ENCODE results near the gene NPTX1. TPM values are rescaled to one million over a fixed set of nuclear protein-coding genes. Genes with fewer than 3 reads are reported as not detected.

Gene NPTX1
- total and polyA plus RNA-seq, 9 of the 15 experiments (the other 6 are each of a cell fraction or from before 2014, with no cell fraction given) = 0.04 TPM; not detected in 8

GRCh38 chr17:80473701-80474100 is 2.7 kb downstream of the NPTX1 start (continued):
- TF ChIP-seq PATZ1 (CRISPR knock-in tag; IDR thresholded peaks at IDR 0.05; ENCODE audit: borderline replicate concordance) = no peak
- no peak for TF ChIP-seq ZNF436 (CRISPR knock-in tag; IDR thresholded peaks at IDR 0.05)

- no peak for ATAC-seq
- Histone ChIP-seq H3K36me3 (ENCODE audit: control insufficient read depth, insufficient read depth, low read length) (no peaks in the 10 kb centered on the region), H3K4me1 (replicated peaks in 1 of 2; ENCODE audit: control insufficient read depth in 2 of 2, insufficient read depth in 2 of 2, low read length in 2 of 2) (peaks cover 0 to 38% of the 10 kb centered on the region in 2 experiments; a peak in 2 of 5 replicates), H2AFZ (ENCODE audit: low read depth, low read length) (no peak overlapping the region), H3K27ac (ENCODE audit: extremely low read depth, low read depth, low read length) (no peak overlapping the region), H3K4me2 (ENCODE audit: insufficient read depth, low read length) (no peak overlapping the region), H3K27me3 (ENCODE audit: control insufficient read depth in 2 of 2, insufficient read depth in 2 of 2, low read length in 2 of 2) (peaks cover 66 to 98% of the 10 kb centered on the region in 2 experiments; a peak in 4 of 5 replicates), H4K20me1 (replicated peaks; ENCODE audit: control insufficient read depth, insufficient read depth, low read length) (peaks cover 33% of the 10 kb centered on the region), H3K9me1 (ENCODE audit: control insufficient read depth, insufficient read depth, low read length) (no peaks in the 10 kb centered on the region), H3K79me2 (ENCODE audit: control insufficient read depth, insufficient read depth, low read length) (no peaks in the 10 kb centered on the region), H3K9me3 (replicated peaks; ENCODE audit: control insufficient read depth, insufficient read depth, low read depth, low read length) (no peaks in the 10 kb centered on the region), H3K4me3 (no peak overlapping the region), H3K9ac (ENCODE audit: insufficient read depth in 1 of 2, low read depth in 2 of 2, low read length in 2 of 2) (no peak overlapping the region)
- under 1% methylated on average over 12 of the region's 12 CpGs for WGBS (ENCODE audit: insufficient coverage, low coverage, missing lambda C conversion rate)
- POLR2A ChIA-PET = interaction anchor here (0.5 to 1.5 kb wide), 4 partner anchors 14 to 1189 kb away, joined by 3 read pairs; no protein-coding TSS in a partner anchor
- no TSS peak for BruUV-seq (replicated peaks)
- intact Hi-C loops (cut with micrococcal nuclease) (no loop called here), in situ Hi-C loops (cut with MboI) (no loop called here)
- FAIRE-seq = no peak
- no peak for DNase-seq (ENCODE audit: extremely low read depth in 1 of 4, low spot score in 3 of 4)
- CTCF ChIA-PET (ENCODE audit: low intra/inter-chr PET ratio) = no interaction called here
- TF ChIP-seq RFX5 (IDR thresholded peaks at IDR 0.05; ENCODE audit: low read depth, low read length) = no peak
- TF ChIP-seq PHF21A (IDR thresholded peaks at IDR 0.05; ENCODE audit: borderline replicate concordance, low read depth) = no peak
- no peak for TF ChIP-seq BRF2 (IDR thresholded peaks at IDR 0.05; ENCODE audit: borderline replicate concordance, insufficient read depth, insufficient read length)
- no peak for TF ChIP-seq ZNF217 (CRISPR knock-in tag; IDR thresholded peaks at IDR 0.05)
- no peak for TF ChIP-seq ETV1 (tag; conservative IDR thresholded peaks at IDR 0.05; ENCODE audit: low read depth)
- TF ChIP-seq ZBTB34 (CRISPR knock-in tag; IDR thresholded peaks at IDR 0.05) = no peak
- no peak for TF ChIP-seq ZNF77 (CRISPR knock-in tag; IDR thresholded peaks at IDR 0.05)
- no peak for TF ChIP-seq CTCFL (IDR thresholded peaks at IDR 0.05; ENCODE audit: borderline replicate concordance, insufficient read depth, low read depth, low read length, poor library complexity, severe bottlenecking)
- TF ChIP-seq NEUROD1 (IDR thresholded peaks at IDR 0.05; ENCODE audit: borderline replicate concordance, low read depth, low read length, partially characterized antibody) = no peak
- no peak for TF ChIP-seq ZNF277 (CRISPR knock-in tag; IDR thresholded peaks at IDR 0.05; ENCODE audit: borderline replicate concordance)
Observed at GRCh38 chr17:80472996-80473395, 3.4 kb downstream of the NPTX1 start.
